NCI-H526 (cell line): ENCODE data around the gene NFIB.

Experiments used
- DNase-seq, 2 experiments: peaks; one replicate each; lab custom pipeline; 2025; lab: John Stamatoyannopoulos, UW

NFIB gene

DNA sequence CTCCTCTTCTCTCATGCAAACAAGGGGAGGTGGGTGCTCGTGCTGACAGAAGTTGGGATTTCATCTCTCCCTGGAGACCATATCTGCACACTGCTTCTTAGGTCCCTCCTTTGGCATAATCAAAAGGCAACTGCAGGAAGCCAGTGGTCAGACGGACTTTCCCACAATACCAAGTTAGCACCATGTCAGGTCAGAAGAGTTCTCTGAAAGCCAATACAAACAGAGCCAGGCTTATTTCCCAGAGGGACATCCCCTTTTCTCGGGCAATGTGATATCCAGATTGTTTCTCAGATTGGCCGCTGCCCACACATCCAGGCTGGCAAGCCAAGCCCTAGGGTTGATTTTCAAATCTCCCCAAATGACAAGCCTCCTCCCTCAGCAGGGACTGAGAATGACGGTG lies 241.1 kb downstream of the NFIB start:
- DNase-seq: no peak

DNA sequence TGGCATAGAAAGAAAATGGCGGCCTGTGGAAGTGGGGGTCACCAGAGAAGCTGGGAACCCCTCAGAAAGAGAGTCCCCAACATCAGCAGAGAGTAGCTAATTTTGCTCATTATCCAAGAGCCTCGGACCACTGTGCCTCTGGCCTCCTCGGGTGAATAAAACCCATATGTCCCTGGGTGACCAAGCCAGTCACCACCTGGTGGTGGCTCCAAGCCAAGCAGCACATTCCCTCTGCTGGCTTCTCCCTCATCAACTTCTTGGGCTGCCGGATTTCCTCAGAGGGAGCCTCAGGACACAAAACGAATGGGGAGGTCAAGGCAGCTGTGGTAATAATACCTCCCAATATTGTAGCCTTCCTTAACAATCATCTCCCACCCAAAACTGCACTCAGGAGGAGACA lies 242.5 kb downstream of the NFIB start:
- DNase-seq: peak in 1 of 2 experiments; percentile 18

DNA sequence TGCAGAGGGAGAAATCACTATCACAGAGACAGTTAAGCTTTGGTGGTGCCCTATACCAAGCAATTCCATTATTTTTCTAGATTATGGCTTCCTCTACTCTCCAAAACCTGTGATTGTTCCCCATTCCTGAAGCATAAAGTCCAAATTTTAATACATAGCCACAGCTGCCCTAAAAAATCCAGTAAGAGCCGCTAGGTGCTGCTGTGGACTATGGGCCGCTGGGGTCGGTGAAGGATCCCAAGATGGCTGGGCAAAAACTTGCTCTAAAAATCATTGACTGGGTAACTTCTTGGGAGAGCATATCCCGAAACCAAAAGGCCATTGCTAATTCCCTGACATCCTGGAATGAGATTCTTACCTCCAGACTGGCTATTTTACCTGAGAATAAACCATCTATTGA lies 245.3 kb downstream of the NFIB start:
- no peak for DNase-seq

DNA sequence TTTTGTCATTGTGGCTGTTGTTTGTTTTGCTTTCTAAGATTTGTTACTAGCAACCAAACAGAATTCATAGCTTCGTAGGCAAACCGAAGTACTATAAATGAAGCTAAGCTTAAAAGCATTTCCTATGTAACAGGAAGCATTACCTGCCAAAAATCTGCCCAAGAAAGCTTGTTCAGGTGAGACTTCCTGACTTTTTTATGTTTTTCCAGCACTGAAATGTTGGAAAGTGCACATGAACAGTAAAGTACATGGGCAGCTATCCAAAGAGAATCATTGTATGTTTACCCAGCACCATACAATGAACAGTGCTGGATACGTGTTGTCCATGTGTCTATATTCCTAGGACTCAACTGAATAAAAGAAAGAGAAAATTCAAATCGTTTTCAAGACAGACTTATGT lies 247.1 kb downstream of the NFIB start:
- DNase-seq: no peak

DNA sequence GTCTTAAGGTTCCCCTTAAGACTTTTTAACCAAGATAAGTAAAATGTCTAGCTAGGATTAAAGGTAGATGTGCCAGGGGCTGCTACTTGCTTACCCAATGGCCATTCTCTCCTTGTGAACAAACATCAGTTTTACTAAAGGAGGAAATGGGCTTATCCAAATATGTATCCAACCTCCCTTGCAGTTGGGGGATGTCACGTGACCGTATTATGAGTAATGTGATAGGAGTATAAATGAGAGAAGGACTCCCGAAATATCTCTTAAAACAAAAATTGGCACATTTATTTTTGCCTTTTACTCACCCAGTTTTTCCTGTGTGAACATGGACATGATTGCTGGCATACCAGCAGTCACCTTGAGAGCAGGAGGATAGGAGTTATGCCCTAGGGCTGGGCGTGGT lies 247.9 kb downstream of the NFIB start:
- no peak for DNase-seq

DNA sequence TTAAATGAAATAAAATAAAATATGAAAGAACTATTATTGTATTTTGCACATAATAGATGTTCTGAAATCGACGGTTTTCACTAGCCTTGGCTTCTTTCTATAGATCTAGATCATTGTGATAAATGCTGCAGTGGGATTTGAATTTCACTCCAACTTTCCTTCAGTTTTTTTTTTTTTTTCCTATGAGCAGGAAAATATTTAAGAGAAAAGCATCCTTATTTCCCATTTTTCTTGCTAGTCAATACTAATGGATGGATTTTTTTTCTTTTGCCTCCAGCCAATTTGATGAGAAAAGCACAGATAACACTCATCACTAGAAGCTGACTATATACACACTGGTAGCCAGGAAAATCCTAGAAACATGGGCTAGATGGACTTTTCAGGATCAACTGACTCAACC lies 249.0 kb downstream of the NFIB start:
- no peak for DNase-seq

DNA sequence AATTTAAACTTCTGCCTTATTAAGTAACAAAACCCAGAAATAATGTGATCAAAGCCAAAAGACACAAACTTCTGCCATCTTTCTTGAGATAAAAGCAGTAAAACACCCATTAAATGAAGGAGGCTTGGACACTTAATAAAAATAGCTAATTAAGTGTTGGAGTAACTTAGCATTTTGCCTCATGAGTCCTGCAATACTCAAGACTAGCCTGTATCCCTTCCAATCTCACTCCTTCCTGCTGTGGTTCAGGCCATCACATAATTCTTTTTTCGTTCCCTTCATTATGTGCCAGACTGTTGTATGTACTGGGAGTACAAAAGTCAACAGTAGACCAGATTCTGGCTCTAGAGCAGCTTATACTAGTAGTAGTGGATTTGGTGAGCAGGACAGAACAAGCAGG lies 250.2 kb downstream of the NFIB start:
- no peak for DNase-seq

DNA sequence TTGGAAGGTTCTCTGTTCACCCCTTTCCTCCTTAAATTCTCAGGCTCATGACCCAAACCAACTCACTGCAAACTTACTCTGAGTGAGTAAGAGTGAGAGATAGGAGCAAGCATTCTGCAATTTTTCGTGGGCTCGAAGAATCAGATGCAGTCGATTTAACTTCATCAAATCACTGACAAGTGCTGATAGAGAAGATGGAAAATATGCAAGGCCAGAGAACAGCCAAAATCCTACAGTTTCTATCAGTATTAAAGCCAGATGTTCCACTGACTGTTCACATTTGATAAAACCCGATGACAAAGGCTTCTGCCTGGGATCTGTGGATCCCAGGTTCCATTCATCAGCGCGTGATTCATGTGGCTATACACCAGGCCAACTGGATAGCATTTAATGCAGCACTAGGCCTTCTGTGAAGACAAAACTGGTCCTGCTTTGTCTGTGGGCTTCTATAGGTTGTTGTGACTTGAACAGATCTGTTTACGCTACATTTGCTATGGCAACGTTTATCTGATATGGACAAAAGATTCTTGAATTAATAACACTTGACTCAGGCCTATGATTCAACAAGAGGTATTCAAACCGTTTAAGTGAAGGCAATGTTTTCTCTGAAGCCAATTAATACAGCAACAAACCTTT lies 251.2 kb downstream of the NFIB start:
- no peak for DNase-seq

DNA sequence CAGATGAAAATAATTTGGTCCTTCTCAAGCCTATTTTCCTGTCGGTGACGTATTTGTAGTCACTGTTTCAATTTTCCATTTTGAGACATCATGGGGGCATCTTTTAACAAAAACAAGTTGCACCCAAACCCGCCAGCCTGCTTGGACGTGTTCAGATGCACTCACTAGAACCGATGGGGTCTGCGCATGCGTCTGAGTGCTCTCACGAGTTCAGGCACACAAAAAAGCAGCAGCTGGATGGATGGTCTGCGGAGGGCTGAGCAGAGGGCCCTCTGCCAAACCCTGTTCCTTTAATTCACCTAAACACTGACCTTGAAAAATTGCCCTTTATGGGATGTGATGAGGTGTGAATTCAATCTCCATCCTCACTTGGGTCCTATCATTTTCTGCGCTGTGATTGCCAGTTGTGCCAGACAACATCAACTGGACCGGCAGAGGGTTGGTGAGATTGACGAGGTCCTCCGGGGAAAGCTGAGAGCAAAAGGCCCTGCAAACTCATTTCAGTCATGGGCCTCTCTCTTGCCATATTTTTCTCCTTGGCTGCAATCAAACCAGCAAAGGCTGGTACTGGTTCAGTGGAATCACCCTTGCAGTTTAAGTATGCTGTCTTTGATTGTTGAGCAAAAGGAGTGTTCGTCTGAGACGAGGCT lies 251.9 kb downstream of the NFIB start:
- no peak for DNase-seq

DNA sequence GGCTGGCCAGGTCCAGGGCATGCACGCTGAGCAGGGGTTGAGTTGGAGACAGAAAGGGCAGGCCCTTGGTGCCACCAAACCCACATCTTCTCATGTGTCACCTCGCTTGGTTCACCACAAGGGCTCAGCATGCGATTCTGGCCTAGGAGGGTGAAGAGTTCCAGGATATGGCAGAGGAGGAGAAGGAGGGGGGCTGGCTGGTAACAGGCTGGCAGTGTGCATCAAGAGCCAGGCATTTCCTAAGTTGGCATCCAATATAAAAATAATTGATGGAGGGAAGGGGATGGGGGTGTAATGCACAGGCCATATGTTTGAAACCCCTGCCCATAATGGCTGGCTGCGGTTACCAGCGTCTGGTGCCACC lies 255.6 kb downstream of the NFIB start:
- no peak for DNase-seq

DNA sequence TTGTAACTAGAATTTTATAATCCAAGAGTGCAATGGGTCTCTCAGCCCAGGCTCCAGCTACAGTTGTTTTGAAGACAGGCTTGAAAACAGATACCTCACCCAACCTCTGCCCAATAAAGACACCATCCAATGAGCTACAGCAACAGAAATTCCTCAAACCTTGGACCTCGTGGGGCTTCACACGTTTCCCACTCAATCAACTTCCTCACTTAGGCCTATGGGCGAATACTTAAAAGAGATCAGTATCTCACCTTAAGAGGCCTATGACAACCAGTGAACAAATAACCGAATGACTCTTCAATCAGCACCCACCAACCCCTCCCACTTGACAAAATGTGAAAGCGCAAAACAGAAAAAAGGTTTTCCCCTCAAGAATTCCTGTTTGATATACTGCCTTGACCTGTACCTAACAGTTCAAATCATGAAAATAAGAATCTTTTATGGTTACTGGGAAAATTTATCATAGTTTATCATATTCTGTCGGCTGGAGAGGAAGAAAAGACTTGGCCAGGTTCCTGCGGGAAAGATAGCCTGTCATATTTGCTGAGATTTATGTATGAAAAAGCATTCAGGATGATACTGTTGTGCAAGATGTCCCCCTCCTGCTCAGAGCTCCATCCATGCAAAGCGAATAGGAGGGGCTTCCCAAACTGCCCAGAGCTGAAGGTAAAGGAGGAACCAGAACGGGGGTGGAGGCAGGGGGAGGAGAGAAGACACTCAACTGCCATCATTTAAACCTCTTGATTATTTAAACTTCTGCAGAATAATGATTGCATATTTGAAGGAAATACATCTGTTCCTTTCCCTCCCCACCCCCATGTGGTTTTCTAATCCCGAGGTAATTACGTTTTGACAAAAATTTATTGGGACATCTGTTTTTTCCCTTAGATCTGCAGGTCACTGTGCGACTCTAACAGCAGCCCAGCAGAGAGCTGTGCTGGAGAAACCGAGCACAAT lies 256.3 kb downstream of the NFIB start:
- no peak for DNase-seq

DNA sequence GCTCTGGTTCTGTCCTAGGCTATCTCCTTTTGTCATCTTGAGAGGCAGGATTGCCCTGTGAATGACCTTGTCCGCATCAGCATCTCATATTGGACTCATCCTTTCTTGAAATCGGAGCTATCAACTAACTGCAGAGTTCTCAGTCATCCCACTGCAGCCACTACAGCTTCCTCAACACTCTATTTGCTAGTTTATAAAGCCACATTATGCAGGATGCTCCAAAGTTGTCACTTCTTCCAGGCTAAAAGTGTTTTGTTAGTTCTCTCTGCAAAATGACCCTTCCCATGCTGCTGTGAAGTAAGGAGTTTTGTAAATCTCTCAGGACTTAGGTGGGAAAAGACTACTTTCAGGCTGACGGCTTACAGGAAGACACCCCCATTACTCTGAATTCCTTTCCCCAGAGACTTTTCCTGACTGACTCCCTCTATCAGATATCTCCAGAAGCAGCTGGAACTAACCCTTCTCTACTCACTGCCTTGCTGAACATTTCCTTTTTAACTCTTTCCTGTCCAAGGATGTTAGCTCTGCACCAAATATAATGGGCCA lies 257.6 kb downstream of the NFIB start:
- DNase-seq: no peak

DNA sequence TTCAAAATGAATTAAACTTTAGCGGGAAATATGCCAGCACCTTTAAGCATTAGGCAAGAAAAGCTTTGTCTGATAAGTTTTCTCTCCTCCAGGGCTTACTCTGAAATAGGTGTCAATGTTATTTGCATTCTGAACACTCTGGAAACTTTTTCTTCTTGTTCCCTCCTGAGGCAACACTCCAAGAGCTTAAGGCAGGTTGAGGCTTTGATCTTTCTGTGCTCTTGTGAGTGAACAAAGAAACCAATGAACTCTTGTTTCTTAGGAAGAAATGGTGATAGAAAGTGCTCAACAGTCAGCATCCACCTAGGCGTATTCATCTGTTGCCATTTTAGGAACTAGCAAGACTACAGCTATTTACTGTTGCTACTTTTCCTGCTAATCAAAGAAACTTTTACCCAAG lies 259.8 kb downstream of the NFIB start:
- no peak for DNase-seq

DNA sequence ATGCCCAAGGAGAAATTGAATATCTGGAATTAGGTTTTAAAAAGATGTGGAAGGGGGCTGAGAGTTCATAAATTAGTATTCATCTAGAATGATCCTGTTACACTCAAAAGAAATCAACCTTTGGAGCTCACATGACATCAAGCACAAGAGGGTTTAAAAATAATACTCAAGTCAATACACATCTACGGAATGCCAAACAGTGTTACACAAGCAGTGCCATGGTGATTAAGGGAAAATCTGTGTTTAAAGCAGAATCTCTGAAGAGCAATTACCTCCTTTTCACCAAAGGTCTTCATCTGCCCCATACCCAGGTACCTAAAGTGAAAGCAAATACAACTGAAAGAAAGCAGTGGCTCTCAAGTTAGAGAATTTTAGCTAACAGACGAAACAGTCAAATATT lies 261.6 kb downstream of the NFIB start:
- no peak for DNase-seq

DNA sequence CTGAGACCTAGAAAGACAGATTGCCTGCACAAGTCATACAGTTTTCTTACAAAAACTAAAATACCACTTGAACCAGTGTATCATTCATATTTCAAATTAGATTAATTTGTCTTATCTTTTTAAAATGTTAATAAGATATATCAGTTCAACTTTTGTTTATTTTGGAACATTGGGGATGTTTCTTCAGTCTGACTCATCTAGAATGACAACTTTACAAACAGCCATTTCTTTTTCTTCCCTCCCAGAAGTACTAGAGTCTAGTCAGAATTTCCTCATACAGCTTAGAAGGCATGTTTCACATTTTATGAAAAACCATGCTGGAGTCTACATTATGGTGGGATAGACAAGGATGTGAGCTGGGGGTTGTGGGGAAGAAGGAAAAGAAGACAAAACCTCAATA lies 262.5 kb downstream of the NFIB start:
- DNase-seq: no peak

DNA sequence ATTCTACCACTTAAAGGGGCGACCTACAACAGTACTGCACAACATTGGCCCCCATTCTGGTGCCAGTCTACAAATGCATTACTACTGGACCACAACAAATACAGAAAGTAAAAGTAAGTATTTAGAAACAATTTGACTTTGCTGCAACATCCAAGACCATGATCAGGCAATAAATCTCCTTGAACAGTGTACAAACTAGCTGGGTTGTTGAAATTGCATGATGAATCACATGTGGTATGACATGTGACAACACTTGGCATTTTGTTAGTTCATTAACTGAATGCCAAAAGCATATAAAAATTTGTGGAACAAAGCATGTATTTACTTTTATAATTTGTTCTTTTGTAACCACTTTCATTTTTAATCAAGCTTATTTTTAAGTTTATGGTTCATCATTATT lies 270.5 kb downstream of the NFIB start:
- DNase-seq: no peak

DNA sequence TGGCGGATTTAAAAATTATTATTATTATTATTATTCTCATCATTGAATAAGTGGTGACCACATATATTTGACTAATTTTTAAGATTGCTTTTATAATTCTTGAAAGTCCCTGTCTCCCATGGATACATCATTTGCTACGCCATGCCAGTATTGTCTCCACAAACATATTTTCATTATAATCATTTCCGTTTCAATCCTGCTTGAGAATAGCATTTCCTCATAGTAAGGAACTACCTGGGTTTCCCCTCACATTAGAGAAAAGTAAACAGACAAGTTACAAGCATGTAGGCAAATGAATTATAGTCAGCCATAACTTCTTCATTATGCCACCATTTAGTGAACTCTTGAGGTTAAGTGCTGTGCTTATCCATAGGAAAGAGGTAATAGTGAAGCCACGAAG lies 276.6 kb downstream of the NFIB start:
- DNase-seq: no peak

DNA sequence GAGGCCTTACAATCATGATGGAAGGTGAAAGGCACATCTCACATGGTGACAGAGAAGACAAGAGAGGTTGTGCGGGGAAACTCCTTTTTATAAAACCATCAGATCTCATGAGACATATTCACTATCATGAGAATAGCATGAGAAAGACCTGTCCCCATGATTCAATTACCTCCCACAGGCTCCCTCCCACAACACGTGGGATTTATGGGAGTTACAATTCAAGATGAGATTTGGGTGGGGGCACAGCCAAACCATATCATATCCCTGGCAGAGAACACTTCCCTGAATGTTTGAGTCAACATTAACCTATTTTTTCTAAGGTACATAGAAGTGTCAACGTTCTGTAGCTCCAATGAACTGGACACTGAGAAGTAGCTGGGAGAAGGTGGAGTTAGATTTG lies 280.9 kb downstream of the NFIB start:
- no peak for DNase-seq
